HG03469 (cell line): ENCODE measurements around the gene TRIM10.
"Not testable (repeated sequence)": the region's sequence is repeated elsewhere in the genome, so short reads cannot be mapped to it uniquely, and the experiment has no call there.

ENCODE experiments used
- ATAC-seq: cut with Tn5 transposase; IDR thresholded peaks from one replicate; pipeline ENCODE4 v1.9.1; 2021; ENCODE audit warnings: mild to moderate bottlenecking, moderate library complexity, moderate number of reproducible peaks; ENCODE audit not compliant: unreplicated experiment

TRIM10 gene

DNA sequence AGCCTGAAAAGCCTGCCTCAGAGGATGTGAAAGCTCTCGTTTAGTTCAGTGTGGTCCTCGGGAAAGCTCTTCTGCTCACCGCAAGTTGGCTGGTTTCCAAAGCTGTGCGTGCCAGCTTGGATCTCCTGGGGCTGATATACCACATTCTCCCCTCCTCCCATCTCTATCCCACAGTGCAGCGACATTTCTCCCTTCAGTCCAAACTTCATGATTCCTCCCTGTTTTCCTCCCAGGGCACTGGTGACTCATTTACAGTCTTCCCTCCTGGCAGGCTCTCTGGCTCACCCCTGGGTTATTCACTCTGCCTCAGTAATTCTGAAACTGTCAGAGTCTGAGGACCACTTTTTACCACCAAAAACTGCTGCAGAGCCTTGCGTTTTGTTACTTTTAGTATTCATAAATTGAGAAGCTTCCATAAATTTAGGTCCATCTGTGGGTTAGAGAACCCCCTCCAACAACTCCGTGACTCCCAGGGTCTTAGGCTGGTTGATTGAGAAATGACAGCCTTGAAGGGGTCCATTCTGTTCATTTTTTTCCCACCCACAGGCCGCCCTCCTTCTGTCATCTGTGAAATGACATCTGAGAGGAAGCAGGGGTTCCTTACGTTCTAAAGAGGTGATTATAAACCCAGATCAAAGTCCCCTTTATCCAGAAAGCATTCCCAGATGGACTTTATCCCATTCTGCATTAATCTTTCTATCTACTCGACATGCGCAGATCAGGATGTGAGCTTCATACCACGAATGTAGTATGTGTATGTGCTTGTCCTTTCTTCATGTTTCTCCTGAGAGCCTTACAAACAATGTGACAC is 6.1 kb downstream of the TRIM10 start:
- ATAC-seq = no peak

GRCh38 chr6:30154061-30154460 is 7.0 kb downstream of the TRIM10 start:
- no peak for ATAC-seq

GRCh38 chr6:30152910-30153610 is 8.0 kb downstream of the TRIM10 start:
- no peak for ATAC-seq

- ATAC-seq = no peak
Observed at GRCh38 chr6:30152016-30152673, 8.9 kb downstream of the TRIM10 start.

GRCh38 chr6:30151580-30151979 is 9.4 kb downstream of the TRIM10 start:
- no peak for ATAC-seq

GRCh38 chr6:30150671-30151395 is 10.2 kb downstream of the TRIM10 start:
- no peak for ATAC-seq

GRCh38 chr6:30149858-30150550 is 11.0 kb downstream of the TRIM10 start:
- ATAC-seq = no peak

GRCh38 chr6:30149234-30149633 is 11.8 kb downstream of the TRIM10 start:
- no peak for ATAC-seq

DNA sequence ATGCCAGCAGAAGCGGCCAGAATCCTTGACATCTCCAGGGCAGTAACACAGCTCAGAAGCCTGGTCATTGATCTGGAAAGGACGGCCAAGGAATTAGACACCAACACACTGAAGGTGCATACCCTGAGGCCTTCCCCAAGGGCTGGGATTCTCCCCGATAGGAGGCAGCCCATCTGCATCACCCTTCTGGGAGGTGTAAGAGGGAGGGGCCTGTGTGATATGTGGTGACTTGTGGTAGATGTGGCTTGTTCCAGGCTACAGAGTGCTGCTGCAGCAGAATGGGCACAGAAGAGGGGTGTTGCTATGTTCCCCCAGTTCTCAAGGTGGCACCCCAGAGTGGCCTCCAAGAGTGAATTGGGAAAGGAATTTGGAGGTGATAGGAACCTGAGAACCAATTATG is 13.9 kb downstream of the TRIM10 start:
- no peak for ATAC-seq

DNA sequence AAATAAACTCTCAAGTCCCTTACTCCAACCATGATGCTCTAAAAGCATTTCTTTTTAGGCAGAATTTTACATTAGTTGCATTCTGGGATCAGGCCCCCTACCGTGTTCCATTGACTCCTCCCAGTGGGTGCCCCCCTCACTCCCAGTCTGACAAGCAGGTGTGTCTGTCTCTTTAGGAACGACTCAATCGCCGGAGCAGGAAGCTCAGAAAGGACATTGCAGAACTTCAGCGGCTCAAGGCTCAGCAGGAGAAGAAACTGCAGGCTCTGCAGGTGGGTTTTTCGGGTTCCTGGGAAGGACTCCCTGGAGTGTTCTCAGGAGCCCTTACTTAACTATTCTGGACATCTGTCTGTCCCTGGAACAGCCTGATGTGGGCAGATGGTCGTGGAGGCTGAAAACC is 15.2 kb downstream of the TRIM10 start:
- ATAC-seq = no peak

DNA sequence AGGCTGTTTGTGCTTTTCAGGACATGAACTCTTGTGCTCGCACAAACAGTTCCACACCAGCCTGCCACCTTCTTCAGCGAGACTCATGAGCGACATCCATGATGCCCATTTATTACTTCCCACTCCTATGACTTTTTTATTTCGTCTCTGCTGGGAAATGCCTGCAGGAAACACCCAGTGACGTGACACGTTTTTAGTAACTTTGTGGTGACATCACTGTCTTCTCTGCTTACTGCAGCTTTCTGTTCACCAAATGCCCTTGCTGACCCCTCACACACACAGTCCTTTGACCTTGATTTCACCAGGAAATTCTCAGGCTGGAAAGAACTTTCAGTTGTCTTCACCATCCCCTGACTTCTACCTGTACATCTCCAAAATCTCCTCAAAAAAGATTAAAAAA is 16.2 kb downstream of the TRIM10 start:
- no peak for ATAC-seq

DNA sequence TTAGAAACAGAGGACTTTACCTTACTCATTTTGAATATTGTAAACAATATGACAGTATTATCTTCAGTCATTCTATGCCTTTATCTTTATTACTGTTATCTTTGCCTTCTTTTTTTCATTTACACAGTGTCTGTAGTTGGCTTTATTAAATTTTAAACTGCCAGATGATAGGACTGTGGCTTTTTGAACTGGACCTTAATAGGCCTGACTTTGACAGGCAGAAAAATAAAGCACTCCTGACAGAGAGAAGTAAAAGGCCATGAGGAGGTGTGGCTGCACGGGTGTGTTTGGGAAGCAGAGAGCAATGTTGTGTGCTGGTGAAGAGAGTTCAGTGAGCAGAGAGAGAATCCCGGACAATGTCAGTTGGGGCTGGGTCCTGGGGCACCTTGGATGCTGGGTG is 17.2 kb downstream of the TRIM10 start:
- ATAC-seq = no peak

GRCh38 chr6:30142665-30143064 is 18.3 kb downstream of the TRIM10 start:
- no peak for ATAC-seq

DNA sequence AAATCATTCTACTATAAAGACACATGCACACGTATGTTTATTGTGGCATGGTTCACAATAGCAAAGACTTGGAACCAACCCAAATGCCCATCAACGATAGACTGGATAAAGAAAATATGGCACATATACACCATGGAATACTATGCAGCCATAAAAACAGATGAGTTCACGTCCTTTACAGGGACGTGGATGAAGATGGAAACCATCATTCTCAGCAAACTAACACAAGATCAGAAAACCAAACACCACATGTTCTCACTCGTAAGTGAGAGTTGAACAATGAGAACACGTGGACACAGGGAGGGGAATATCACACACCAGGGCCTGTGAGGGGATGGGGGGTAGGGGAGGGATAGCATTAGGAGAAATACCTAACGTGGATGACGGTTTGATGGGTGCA is 20.8 kb downstream of the TRIM10 start:
- not testable (repeated sequence) for ATAC-seq

DNA sequence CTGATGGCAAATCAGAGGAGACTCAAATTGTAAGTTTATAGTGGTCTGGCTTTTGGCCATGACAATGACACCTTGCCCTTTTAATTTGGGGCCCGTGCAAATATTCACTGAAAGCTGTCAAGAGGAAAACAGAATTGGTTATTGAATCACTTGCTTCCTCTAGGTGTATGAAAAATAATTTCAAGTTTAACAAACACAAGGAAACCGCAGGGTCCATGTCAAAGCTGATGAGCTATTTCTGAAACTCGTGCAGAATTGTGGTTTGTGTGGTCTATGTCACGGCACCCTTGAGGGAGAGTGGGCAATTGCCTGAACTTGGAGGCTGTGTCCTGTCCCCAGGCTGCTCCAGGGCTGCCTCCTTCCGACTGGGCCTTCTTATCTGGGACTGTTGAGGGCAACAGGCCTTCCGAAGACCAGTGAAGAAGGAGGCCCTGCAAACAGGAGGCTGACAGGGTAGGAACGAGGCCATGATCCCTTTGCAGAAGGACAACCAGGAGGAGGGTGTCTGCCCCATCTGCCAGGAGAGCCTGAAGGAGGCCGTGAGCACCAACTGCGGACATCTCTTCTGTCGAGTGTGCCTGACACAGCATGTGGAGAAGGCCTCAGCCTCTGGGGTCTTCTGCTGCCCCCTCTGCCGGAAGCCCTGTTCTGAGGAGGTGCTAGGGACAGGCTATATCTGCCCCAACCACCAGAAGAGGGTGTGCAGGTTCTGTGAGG is 24.3 kb downstream of the TRIM10 start:
- ATAC-seq = no peak

- ATAC-seq = no peak
Observed at GRCh38 chr6:30135757-30136156, 25.3 kb downstream of the TRIM10 start, which contains the start of gene TRIM40. Gene TRIM40 (plus strand): TSS chr6:30136140. CDS start chr6:30137037, 897 bp downstream.

DNA sequence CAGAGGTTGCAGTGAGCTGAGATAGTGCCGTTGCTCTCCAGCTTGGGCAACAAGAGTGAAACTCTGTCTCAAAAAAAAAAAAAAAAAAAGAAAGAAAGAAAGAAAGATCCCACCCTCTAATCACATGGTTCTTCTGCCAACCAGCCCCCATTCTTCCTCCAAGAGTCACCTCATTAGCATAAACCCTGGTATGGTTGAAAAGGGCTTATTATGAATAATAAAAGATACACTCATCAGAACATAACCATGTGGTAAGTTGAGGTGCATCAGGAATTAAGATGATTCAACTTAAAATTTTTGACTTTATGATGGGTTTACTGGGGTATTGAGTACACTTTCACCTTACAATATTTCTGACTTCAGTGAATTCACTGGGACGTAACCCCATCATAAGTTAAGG is 25.9 kb downstream of the TRIM10 start:
- ATAC-seq = no peak

DNA sequence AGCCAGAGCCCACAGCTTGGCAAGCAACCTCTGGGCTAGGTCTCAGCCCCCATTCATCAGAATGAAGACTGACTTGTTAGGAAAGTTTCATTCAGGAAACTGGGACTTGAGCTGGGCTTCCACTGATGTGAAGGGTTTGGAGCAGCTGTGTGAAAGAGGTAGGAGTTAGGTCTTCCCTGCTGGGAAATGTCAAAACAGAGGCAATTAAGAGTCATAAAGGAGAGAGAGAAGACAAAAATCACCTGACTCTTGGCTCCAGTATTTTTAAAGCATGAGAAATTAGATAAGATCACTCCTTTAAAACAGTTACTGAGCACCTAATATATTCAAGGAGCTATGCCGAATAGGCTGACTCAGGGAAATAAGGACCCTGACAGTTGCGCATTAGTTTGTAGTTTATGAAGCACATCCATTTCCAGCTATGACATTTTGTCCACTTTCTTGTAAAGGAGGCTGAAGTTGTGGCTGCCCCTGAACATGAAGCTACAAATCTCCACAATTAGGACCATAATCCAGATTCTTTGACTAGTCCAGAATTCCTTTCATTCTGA is 29.0 kb downstream of the TRIM10 start:
- ATAC-seq = no peak
